Astrocyte of the hippocampus (primary cell): ENCODE measurements around the gene KCNJ2.

ENCODE experiments used
- DNase-seq: peaks from one replicate; pipeline ENCODE4 v3.0.0; 2011; ENCODE audit warnings: low read depth, low spot score

The KCNJ2 gene

DNA sequence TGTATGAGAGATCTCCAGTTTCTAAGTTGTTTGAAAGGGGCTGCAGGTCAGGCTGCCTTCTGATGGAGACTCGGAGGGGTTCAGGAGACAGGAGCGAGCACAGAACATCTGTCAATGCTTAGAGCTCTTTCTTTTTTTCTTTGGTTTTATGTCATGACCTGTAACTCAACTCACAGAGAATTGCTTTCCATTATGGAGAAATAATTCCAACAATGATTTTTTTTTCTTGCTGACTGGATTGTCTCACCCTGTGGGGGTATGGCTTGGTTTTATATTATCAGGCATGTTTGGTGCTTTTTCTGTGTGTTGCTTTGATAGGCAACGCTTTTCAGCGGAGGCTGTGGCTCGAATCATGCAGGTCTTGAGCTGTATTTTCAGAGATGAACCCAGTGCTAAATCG lies 10.7 kb upstream of the KCNJ2 start:
- DNase-seq: no peak

DNA sequence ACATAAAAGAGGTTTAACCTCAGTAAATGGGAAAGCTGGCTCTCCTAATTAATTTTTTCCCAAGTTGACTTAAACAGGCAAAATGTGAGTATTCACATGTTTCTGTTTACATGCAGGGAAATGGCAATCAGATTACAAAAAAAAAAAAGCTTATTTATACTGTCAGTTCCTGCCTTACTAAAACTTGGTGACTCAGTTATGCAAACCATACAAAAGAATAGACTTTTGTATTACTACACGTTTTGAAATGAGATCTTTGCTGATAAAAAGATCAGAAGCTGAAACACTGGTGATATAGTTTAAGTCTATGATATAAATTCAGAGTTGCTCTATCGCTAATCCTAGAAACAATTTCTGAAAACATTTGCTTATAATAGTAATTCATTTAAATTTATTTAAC lies 9.4 kb upstream of the KCNJ2 start:
- no peak for DNase-seq

DNA sequence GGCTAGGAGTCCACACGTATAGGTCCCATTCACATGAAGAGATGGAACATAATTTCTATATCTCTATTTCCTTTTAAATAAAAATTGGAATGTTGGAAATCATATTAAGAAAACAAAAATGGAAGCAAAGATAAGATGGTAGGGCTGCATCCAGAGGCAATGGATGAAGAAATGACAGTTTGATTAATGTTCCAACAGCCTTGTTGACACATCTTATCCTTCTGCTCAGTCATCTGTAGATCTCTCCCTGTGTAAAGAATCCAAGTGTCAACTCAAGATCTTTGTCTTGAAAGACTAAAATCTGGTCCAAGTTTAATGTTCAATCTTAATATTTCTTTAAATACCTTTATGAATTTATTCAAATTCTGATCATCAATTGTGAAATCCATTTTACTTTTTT lies 7.8 kb upstream of the KCNJ2 start:
- DNase-seq: no peak

DNA sequence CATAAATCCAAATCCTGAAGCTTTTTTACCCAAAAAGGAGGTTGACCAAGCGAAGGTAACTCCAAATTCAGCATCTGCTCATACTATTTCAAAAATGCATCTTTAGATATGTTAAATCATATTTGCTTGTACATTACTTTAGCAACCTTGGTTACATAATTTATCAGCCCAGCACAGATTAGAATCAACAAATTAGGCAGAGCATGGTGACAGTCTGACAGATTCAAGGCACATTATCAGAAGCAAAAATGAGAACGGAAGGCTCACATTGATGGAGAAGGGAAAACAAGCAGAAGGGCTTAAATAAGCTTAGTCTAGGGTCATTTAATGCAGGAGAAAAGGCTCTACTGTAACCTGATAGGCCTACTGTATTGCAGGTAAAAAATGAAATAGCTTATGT lies 3.9 kb upstream of the KCNJ2 start:
- DNase-seq: no peak

DNA sequence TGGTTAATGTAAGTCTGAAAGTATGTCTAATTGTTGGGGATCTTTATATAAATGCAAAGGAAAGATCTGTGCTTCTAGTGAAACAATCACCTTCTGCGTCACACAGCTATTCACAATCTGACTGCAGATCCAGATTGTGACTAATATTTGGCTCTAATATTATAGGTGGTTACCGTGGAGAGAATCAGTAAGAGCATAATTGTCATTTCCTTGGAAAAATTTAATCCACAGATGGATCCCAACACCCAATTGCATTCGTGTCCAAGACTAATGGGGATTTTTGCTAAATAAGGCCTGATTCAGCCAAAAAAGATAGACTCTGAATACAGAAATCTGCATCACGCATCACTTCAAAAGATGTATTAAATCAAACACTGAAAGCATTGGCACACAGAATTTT lies 2.7 kb upstream of the KCNJ2 start:
- no peak for DNase-seq

DNA sequence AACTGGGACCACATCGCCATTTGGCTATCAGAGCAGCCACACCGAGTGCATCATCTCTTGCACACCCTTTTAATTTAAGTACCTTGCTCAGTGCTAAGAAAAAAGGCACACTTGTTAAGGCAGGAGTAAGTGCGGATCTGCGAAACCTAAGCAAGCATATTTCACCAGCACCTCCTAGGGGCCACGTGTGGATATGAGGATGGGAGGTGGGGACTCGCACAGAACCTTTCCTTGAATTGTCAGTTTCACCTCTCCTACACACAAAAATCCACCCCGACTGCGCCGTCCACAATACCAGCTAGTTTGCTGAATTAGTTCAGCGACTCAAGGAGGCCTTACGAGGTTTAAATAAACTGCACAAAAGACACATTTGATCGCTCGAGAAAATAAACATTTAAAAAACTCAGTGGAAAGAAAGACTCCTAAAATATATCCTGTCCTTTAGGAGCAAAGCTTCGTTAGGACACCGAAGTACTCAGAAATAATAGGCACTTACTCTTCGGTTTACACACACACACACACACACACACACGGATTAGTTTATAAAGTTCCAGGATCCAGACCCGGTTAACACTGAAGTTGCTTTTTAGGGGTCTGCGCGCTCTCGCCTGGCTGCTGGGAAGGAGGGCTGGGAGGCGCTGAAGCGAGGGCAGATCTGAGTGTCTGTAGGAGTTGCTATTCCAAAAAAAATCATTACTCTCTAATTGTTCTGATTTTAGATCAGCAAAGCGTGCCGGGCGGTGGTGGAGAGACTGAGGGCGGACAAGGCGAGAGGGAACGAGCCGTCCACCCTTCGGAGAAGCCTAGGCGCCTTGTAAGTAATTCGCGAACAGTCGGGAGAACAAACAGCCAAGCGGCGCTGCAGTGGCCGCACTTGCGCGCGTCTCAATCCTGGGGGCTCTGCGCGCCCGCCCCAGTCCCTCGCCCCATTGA lies 1.0 kb upstream of the KCNJ2 start:
- peak; percentile 92 for DNase-seq

DNA sequence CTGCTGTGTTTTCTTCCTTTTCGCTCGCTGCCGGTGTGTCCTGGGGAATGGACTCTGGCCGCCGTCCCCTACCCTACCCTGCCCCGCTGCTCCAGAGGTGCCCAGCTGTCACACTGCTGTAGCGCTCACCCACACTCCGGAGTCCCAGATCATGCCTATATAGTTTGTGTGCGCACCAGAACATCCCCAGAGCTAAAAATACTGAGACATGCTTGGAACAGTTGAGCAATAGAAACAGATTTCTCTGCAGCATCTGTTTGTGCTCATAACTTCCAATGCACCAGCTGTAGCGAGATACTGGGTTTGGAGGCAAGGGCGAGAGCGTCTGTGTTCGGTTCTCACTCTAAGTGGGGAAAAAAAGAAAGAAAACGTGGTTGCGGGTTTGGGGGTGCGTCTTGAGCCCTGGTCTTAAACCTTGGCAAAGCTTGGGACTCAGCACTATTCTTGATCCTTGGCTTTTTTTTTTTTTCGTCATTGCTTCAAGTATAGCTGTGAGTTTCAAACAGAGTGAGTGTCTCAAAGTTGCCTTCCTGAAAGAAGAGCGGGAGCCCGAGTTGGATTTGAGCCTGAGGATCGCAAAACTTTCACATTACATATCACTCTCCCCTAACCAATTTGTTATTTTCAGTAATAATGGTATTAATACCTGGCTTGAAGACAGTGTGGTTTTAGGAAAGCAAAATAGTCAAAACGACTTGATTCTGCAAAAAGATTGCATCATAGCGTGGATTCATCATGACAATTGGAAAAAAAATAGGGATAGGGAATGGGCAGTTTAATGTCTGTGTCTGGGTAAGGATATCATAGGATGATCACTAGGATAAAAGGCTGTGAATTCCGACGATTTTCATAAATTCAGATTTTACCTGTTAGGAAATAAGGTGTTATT lies 621 bp downstream of the KCNJ2 start:
- DNase-seq: peak; percentile 55

DNA sequence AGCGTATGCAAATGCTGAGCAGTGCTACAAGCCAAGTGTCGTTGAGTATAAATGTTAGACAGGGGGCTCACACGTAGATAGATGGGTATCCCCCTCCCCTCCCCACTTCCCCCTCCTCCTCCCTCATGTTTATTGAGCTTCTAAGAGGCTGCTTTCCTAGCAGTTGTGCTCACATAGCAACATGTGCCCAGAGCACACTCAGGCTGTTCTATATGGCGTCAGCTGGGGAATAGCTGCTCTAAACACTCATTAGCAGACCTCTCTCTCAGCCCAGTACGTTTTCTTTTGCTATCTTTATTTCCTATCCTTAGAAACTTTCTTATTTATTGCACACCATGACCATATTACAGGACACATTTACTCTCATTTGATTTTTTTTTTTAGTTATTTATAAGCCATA lies 1.8 kb downstream of the KCNJ2 start:
- DNase-seq: peak; percentile 31

DNA sequence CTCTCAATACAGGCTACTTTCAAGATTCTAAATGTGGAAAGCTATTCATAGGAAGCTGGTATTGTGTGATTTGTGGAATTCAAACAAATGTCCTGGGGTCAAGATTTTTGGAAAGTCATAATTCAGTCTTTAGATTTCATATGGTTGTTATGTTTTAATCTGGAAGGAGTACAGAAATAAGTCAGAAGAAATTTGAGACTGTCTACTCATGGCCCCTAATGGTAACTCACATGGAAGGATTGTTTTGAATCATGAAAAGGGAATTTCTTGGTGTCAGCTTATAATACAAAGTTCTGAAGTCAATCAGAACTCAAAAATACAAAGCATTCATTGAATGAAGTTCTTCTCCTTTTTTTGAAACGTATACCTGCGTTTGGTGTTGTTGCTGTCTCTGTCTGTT lies 3.1 kb downstream of the KCNJ2 start:
- no peak for DNase-seq

DNA sequence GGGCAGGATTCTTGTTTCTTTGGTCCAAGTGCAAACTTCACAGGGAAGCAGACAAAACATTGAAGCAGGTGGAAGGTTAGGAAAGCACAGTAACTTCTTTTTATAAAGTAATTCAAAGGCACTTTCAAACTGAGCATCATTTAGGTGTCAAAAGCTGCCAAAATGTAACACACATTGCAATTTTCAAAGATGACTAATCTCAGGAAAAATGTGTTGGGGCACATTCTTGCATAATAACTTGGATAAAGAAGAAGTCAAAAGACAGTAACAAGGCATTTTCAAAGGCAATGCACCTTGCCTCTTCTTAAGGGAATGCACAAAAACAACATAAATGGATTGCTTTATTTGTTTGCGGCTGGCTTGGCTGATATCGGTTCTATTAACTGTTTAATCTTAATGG lies 3.6 kb downstream of the KCNJ2 start:
- peak; percentile 66 for DNase-seq

DNA sequence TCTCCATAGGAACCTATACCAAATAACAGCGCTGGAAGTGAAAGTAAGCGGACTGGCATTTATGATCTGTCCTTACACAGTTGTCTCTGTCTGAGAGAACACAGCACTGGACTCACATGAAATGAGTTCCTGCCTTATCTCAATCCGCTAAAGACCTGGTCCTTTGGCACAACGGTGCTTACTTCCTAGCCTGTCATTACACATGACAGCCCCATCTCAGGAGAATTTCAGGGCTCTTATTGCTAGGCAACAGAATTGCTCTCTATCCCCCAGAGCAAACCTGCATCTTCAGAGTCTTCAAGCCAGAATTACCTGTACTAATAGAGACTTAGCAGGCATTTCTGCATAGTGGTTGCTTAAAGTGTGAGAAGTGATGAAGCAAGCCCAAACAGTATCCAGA lies 4.3 kb downstream of the KCNJ2 start:
- no peak for DNase-seq

DNA sequence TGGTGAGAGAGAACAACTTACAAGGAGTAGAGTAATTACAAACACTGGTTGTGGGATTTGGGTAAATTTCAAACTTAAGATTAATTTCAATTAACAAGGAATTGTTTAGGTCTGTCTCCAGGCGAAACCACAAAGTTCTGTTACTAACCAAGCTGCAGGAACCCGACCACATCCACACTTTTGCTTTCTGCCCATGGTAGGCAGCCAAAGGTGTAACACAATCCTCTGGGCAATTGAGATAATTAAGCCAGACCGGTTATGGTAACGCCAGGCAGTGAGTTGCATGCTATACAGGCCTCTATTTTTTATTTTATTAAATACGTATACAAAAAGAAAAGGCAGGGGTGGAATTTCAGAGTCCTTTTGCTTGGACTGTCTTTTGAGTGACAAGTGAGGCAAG lies 12.0 kb downstream of the KCNJ2 start:
- peak; percentile 53 for DNase-seq

DNA sequence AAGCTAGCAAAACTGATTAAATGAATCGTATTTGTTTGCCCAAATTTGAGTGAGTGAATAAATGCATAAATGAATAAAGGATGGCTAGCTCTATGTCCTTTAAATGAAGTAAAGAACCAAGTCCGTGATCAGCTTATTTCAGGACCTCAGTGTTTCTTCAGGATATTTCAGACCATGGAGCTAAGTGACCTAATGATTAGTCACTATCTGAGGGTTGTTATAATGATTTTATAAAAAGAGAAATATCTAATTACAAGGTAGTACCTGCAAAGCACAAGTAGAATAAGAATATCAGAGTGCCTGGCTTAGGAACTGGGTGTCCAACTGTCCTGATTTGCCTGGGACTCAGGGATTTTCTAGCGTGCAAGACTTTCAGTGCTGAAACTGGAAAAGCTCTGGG lies 12.5 kb downstream of the KCNJ2 start:
- no peak for DNase-seq

DNA sequence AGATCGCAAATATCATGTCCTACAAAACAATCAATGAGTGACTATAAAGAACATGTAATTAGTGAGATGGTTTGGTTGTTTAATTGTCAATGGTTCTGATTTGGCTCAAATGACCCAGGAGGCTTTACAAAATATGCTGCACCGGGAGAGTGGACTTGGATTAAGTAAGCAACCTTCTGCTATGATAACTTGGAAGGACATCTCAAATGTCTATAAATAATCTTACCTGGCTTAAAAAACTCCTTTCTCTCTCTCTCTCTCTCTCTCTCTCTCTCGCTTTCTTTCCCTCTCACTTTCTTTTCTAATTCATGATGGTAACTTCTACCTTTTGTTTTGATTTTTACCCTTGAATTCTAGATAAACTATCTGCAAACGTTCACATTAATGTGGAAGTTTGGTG lies 14.2 kb downstream of the KCNJ2 start:
- no peak for DNase-seq

DNA sequence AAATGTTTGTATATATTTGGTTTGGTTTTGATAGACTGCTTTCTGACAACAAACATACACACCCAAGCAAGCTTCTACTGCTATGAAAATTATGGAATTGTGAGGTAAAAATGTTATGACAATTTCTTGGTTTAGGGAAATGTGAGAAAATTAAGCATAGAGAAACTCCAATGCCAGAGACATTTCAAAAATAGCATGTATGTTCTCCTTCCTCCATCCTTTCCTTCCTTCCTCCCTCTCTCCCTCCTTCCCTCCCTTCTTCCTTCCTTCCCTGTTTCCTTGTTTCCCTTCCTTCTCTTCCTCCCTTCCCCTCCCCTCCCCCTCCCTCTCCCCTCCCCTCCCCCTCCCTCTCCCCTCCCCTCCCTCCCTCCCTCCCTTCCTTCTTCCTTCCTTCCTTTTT lies 14.9 kb downstream of the KCNJ2 start:
- DNase-seq: no peak

DNA sequence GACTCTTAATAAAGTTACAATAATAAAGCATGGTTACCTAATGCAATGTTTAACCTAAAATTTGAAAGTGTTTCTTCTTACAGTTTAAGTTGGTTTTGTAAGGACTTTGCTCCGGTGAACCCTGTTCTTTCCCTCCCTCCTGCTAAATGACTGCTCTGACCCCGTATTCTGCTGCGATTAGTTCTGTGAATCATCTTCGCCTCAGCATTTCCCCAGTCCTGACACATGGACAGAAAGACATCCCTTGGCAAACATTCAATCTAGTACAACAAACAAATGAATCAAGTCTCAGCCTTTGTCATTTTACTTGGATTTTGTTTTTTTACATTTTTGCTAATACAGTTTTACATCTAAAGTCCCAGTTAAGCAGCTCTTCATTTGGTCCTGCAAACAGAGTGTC lies 15.4 kb downstream of the KCNJ2 start:
- peak; percentile 39 for DNase-seq

DNA sequence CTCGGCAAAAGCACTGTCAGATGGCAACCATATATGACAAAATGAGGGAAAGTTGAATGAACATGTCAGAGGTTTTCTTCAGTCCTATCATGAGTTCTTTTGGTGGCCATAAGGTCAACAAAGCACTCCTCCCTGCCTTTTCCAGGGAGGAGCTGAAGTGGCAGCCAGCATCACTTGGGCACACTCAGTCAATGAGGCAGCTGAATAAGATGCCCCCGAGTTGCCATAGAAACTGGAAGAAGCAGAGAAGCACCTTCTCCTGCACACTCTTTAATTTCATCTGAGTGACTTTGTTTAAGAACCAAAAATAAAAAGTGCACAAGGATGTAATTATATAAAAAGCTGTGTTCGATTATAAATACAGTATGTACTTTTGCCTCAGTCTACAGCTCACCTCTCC lies 16.0 kb downstream of the KCNJ2 start:
- no peak for DNase-seq

DNA sequence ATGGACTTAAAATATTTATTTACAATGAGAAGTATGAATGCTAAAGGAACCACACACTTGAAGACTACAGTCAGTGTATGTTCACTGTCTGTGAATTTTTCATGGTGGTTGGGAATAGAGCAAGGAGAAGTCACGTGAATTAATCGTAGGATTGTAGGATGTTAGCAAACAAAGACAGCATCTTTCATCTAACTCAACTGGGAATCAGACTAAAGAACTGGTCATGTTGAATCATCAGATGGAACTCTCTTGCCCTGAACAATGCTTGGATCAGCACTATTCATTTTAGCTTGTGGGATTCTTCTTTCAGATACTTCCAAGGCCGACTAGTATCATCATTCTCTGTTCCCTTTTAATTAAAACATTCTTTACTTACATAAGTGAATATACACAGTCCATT lies 18.1 kb downstream of the KCNJ2 start:
- peak; percentile 14 for DNase-seq

DNA sequence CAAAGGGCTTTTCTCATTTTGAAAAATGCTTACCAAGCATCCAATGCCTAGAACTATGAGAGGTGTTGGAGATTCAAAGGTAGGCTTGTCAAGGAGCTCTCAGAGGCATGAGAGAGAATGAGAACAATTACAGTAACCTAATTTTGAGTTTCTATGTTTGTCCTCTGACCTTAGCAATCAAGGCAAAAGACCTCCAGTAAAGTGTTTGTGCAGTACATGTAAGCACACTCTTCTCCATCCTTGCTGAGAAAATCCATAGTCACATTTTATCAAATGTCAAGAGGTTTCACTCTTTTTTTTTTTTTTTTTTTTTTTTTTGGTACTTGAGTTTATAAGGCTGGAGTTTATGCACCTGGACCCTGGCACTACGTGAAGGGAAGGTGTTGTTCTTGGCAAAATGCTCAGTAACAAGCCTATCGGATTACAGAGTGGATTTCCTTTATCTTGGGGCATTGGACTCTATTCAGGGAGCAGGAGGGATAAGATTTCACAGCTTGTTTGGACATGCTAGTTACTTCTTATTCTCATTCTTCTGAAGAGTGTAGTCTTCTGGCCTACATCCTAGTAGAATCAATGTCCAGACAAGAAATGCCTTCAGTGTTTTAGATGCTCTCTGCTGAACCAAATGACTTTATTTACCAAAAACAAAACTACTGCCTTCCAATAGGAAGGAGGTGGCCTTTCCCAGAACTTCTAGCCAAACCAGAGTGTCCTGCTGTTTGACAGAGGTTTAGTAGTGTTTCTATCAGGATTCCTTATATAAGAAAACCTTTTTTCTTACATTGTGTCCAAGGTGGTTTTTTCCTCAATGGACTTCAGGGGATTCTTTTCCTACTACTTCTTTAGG lies 21.9 kb downstream of the KCNJ2 start:
- peak; percentile 18 for DNase-seq

DNA sequence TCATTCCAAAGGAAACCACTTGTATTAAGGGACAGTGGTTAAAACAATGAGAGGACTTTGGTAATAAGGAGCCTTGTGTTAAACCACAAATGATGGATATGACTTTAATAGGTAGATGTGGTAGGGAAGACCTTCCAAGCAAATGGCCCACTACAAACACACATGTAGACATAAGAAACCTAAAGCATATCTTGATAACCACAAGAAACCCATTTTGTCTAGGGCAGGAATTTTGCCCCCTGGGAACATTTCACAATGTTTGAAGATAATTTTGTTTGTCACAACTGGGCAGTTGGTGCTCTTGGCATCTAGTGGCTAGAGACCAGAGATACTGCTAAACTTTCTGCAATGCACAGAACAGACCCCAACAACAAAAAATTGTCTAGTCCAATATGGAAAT lies 25.8 kb downstream of the KCNJ2 start:
- DNase-seq: no peak

DNA sequence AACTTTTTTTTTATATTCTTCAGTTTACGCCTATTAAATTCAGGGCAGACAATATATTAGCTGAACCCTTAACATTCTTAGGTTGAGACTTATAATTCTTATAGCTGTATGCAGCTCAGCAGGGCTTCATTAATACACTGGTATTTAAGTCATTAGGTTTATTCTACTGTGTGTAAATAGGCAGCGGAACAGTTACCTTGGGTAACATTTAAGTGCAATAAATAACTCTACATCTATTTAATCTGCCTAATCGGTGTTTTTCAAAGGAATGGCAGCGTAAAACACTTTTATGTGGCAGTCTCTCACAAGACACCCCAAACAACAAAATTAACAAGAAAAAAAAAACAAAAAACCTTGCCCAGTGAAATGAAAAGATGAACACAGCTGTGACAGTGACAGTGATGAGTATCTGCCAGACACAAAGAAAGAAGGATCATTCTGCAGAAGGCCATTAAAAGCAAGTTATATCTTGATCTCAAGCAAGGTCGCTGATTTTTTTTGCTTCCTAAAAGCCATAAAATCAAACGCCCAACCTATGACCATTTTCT lies 32.6 kb downstream of the KCNJ2 start:
- no peak for DNase-seq

DNA sequence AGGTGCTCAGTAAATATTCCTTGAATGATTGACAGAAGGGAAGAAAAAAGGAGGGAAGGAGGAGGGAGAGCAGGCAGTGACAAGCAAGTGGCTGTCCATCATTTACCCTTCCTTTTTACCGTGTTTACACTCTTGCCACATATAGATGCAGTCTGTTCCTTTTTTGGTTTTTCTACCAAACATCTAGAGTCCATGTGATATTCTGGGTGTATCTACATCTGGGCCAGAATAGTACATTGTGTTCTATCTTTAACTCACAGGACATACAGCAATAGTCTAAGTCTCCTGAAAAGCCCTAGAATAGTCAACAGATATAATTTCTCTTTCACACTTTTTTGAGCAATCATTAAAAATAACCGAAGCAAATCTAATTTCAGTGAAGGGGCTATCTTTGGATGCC lies 33.5 kb downstream of the KCNJ2 start:
- no peak for DNase-seq
